Spleen (tissue), 7 donors: ENCODE data around the gene FAM83E.

ENCODE experiments used
- CTCF ChIP-seq, 11 experiments: fragments of 200-600 bp in 7 of 11; fragments of 450-650 bp in 4 of 11; sonication (generic) in 4 of 11; IDR thresholded peaks in 8 of 11; conservative IDR thresholded peaks in 3 of 11; 1 replicate in 7 of 11; 2 replicates in 4 of 11; pipeline versions ENCODE4 v1.4.0 to v1.8.0; 2016 to 2021; ENCODE audit warnings: antibody characterized with exemption in 11 of 11, inconsistent platforms in 4 of 11, mild to moderate bottlenecking in 1 of 11
- POLR2AphosphoS5 ChIP-seq, 3 donors: sonication (generic); formaldehyde crosslinking; IDR thresholded peaks; one replicate each; pipeline ENCODE4 v1.5.1; 2017; ENCODE audit warnings: antibody characterized with exemption in 3 of 3
- donor health status: DM: no; HTN: no; CAD: no; lungs with moderate emphysema.
- donor health status: DM: no; HTN: no; CAD: no.
- donor health status: DM: no; HTN: no; CAD: no.

GRCh38 chr19:48632692-48633147 lies 17.8 kb upstream of the FAM83E start:
- TF ChIP-seq CTCF (IDR thresholded peaks at IDR 0.05 in 8 of 11, conservative IDR thresholded peaks at IDR 0.05 in 3 of 11), result no peak
- TF ChIP-seq POLR2AphosphoS5 (IDR thresholded peaks at IDR 0.05), result no peak
